K562 (cell line): Measurements from ENCODE around the gene IGSF21. TPM values are rescaled to one million over a fixed set of nuclear protein-coding genes. Genes with fewer than 3 reads are reported as not detected.

Experiments
- ATAC-seq: fragments of 200-7000 bp; cut with Tn5 transposase; 3 replicates; pipeline ENCODE4 v1.9.1; 2020; ENCODE audit warnings: moderate library complexity
- BruUV-seq: library from RNA; stranded (reverse); fragments of 400-500 nt; replicated peaks from 2 replicates; lab custom pipeline; 2021; lab: Mats Ljungman, UMichigan
- CTCF ChIA-PET: fragments of 300-600 bp; formaldehyde crosslinking; extraction: SDS; loops from one replicate; lab custom pipeline; 2021; ENCODE audit warnings: low intra/inter-chr PET ratio; lab: Yijun Ruan, JAX
- POLR2A ChIA-PET: fragments of 300-600, 350-650 bp; sonication (Branson Sonifier 250); formaldehyde crosslinking; extraction: SDS; loops from one replicate; lab custom pipeline; 2021; ENCODE audit warnings: antibody characterized with exemption, inconsistent platforms; lab: Yijun Ruan, JAX
- DNase-seq, 4 experiments: peaks; one replicate each; pipeline versions ENCODE4 v3.0.0 to v3.0.0-alpha.2; 2011 to 2018; ENCODE audit warnings: low spot score in 3 of 4, mixed read lengths in 3 of 4; ENCODE audit errors: extremely low read depth in 1 of 4
- FAIRE-seq: peaks from 2 replicates; lab custom pipeline; 2011; peaks lifted over from hg19 to GRCh38; lab: Jason Lieb, UNC
- H2AFZ ChIP-seq: 2 replicates; pipeline ENCODE4 v1.6.0; 2011; ENCODE audit warnings: low read depth, low read length, control low read depth, inconsistent platforms
- H3K27ac ChIP-seq: fragments of 200-600 bp; 3 replicates; pipeline ENCODE4 v1.8.0; 2011; ENCODE audit warnings: low read depth, mild to moderate bottlenecking, control low read depth, inconsistent platforms, low read length, moderate library complexity, mixed read lengths; ENCODE audit errors: extremely low read depth
- H3K27me3 ChIP-seq, 2 experiments: fragments of 300-600 bp in 1 of 2; 2 replicates in 1 of 2; 3 replicates in 1 of 2; pipeline versions ENCODE4 v1.6.0 to v1.8.0; 2011; ENCODE audit warnings: inconsistent platforms in 2 of 2, low read length in 2 of 2, mild to moderate bottlenecking in 1 of 2, mixed read lengths in 1 of 2, moderate library complexity in 1 of 2; ENCODE audit not compliant: control insufficient read depth in 2 of 2, insufficient read depth in 2 of 2
- H3K36me3 ChIP-seq: fragments of 300-600 bp; 3 replicates; pipeline ENCODE4 v1.8.0; 2011; ENCODE audit warnings: mild to moderate bottlenecking, low read length, inconsistent platforms; ENCODE audit not compliant: control insufficient read depth, insufficient read depth
- H3K4me1 ChIP-seq, 2 experiments: fragments of 200-600 bp in 1 of 2; replicated peaks in 1 of 2; 2 replicates in 1 of 2; 3 replicates in 1 of 2; pipeline versions ENCODE4 v1.5.1 to v1.8.0; 2011; ENCODE audit warnings: inconsistent platforms in 2 of 2, low read length in 2 of 2, mild to moderate bottlenecking in 1 of 2, mixed read lengths in 1 of 2, moderate library complexity in 1 of 2; ENCODE audit not compliant: control insufficient read depth in 2 of 2, insufficient read depth in 2 of 2
- H3K4me2 ChIP-seq: 2 replicates; pipeline ENCODE4 v1.6.1; 2011; ENCODE audit warnings: low read length, control low read depth, inconsistent platforms, mixed read lengths; ENCODE audit not compliant: insufficient read depth
- H3K4me3 ChIP-seq: fragments of 200-600 bp; sonication (generic), shearing (Covaris generic); 2 replicates; pipeline ENCODE4 v1.5.1; 2016; ENCODE audit warnings: control low read depth, inconsistent platforms
- H3K79me2 ChIP-seq: fragments of 200-600 bp; 3 replicates; pipeline ENCODE4 v1.8.0; 2011; ENCODE audit warnings: low read length, inconsistent platforms; ENCODE audit not compliant: control insufficient read depth, insufficient read depth
- H3K9ac ChIP-seq, 2 experiments: 2 replicates each; pipeline versions ENCODE4 v1.6.0 to v1.6.1; 2011; ENCODE audit warnings: low read depth in 2 of 2, low read length in 2 of 2, control low read depth in 1 of 2, inconsistent platforms in 1 of 2, mild to moderate bottlenecking in 1 of 2, mixed read lengths in 1 of 2; ENCODE audit not compliant: insufficient read depth in 1 of 2
- H3K9me1 ChIP-seq: one replicate; pipeline ENCODE4 v1.6.0; 2011; ENCODE audit warnings: inconsistent platforms, mild to moderate bottlenecking, low read length, moderate library complexity; ENCODE audit not compliant: control insufficient read depth, insufficient read depth
- H3K9me3 ChIP-seq: replicated peaks from 2 replicates; pipeline ENCODE4 v1.5.1; 2011; ENCODE audit warnings: low read depth, low read length, inconsistent platforms; ENCODE audit not compliant: control insufficient read depth, insufficient read depth
- H4K20me1 ChIP-seq: replicated peaks from 2 replicates; pipeline ENCODE4 v1.6.1; 2011; ENCODE audit warnings: low read length, inconsistent platforms, mixed read lengths; ENCODE audit not compliant: control insufficient read depth, insufficient read depth
- C11orf30 ChIP-seq: fragments of 450-650 bp; IDR thresholded peaks from 2 replicates; pipeline ENCODE4 v1.6.1; 2016; ENCODE audit warnings: low read depth, mild to moderate bottlenecking
- CCAR2 ChIP-seq: fragments of 200-400 bp; formaldehyde crosslinking; IDR thresholded peaks from 2 replicates; pipeline ENCODE4 v1.6.1; 2017; ENCODE audit warnings: mild to moderate bottlenecking, low read depth, low read length
- CHCHD3 ChIP-seq: fragments of 250-450 bp; sonication (Bioruptor Pico); IDR thresholded peaks from 2 replicates; pipeline ENCODE4 v2.1.2; 2022; ENCODE audit warnings: mild to moderate bottlenecking
- DDX20 ChIP-seq: fragments of 450-650 bp; IDR thresholded peaks from 2 replicates; pipeline ENCODE4 v1.6.1; 2016; ENCODE audit warnings: missing genetic modification characterization, low read depth, mild to moderate bottlenecking, missing compliant biosample characterization, moderate library complexity
- GTF2E2 ChIP-seq: fragments of 200-800 bp; sonication (Bioruptor generic); IDR thresholded peaks from 2 replicates; pipeline ENCODE4 v1.6.1; 2016; ENCODE audit warnings: missing genetic modification characterization, missing compliant biosample characterization
- HIVEP1 ChIP-seq: fragments of 250-450 bp; sonication (Bioruptor Pico); IDR thresholded peaks from 2 replicates; pipeline ENCODE4 v1.4.0; 2020; ENCODE audit warnings: mild to moderate bottlenecking
- IRF2 ChIP-seq: sonication (generic); formaldehyde crosslinking; IDR thresholded peaks from 2 replicates; pipeline ENCODE4 v1.8.1; 2022; ENCODE audit warnings: mild to moderate bottlenecking, missing genetic modification reagents
- KDM4B ChIP-seq, 2 experiments: fragments of 450-650 bp in 1 of 2; sonication (generic) in 1 of 2; IDR thresholded peaks; 2 replicates each; pipeline ENCODE4 v1.6.1; 2016 to 2017; ENCODE audit warnings: borderline replicate concordance in 2 of 2, antibody characterized with exemption in 1 of 2, low read depth in 1 of 2, mild to moderate bottlenecking in 1 of 2
- MAFG ChIP-seq: fragments of 450-650 bp; conservative IDR thresholded peaks from 2 replicates; pipeline ENCODE4 v1.6.1; 2016; ENCODE audit warnings: missing genetic modification characterization, missing compliant biosample characterization
- MAFK ChIP-seq: IDR thresholded peaks from 2 replicates; pipeline ENCODE4 v1.6.1; 2011; ENCODE audit warnings: low read length, improper control_type of control experiment
- MYBL2 ChIP-seq, 2 experiments: fragments of 450-650 bp in 1 of 2; sonication (generic) in 1 of 2; formaldehyde crosslinking in 1 of 2; IDR thresholded peaks; 2 replicates each; pipeline versions ENCODE4 v1.6.1 to v1.8.1; 2017 to 2022; ENCODE audit warnings: borderline replicate concordance in 1 of 2, inconsistent platforms in 1 of 2, low read depth in 1 of 2, mild to moderate bottlenecking in 1 of 2, missing genetic modification reagents in 1 of 2, moderate library complexity in 1 of 2
- NCOA6 ChIP-seq: fragments of 450-650 bp; IDR thresholded peaks from 2 replicates; pipeline ENCODE4 v1.6.1; 2017; ENCODE audit warnings: mild to moderate bottlenecking
- NCOR1 ChIP-seq: fragments of 450-650 bp; IDR thresholded peaks from 2 replicates; pipeline ENCODE4 v1.6.1; 2016; ENCODE audit warnings: mild to moderate bottlenecking, moderate library complexity
- NONO ChIP-seq, 2 experiments: fragments of 200-400 bp in 1 of 2; fragments of 450-650 bp in 1 of 2; formaldehyde crosslinking in 1 of 2; IDR thresholded peaks; 2 replicates each; pipeline ENCODE4 v1.6.1; 2017; ENCODE audit warnings: low read depth in 2 of 2, mild to moderate bottlenecking in 2 of 2, moderate library complexity in 2 of 2, low read length in 1 of 2
- NR1H2 ChIP-seq: sonication (generic); formaldehyde crosslinking; IDR thresholded peaks from 2 replicates; pipeline ENCODE4 v1.4.0; 2020; ENCODE audit warnings: mild to moderate bottlenecking, missing genetic modification reagents
- SIN3B ChIP-seq: fragments of 450-650 bp; IDR thresholded peaks from 2 replicates; pipeline ENCODE4 v1.6.1; 2017; ENCODE audit warnings: low read depth, mild to moderate bottlenecking, moderate library complexity
- TBL1XR1 ChIP-seq, 2 experiments: IDR thresholded peaks; 2 replicates each; pipeline ENCODE4 v1.6.1; 2012; ENCODE audit warnings: improper control_type of control experiment in 2 of 2, low read length in 2 of 2, mild to moderate bottlenecking in 1 of 2
- TCFL5 ChIP-seq: fragments of 250-450 bp; sonication (Bioruptor Pico); conservative IDR thresholded peaks from 2 replicates; pipeline ENCODE4 v1.6.1; 2021; ENCODE audit warnings: mild to moderate bottlenecking, moderate library complexity, matching md5 sums
- THRAP3 ChIP-seq: fragments of 450-650 bp; IDR thresholded peaks from 2 replicates; pipeline ENCODE4 v1.6.1; 2016; ENCODE audit warnings: mild to moderate bottlenecking, inconsistent platforms, borderline replicate concordance
- ZBTB34 ChIP-seq: fragments of 250-450 bp; sonication (Bioruptor Pico); IDR thresholded peaks from 2 replicates; pipeline ENCODE4 v1.8.0; 2021; ENCODE audit warnings: mild to moderate bottlenecking, moderate library complexity
- ZNF316 ChIP-seq: fragments of 450-650 bp; IDR thresholded peaks from 2 replicates; pipeline ENCODE4 v1.6.1; 2016
- WGBS: fragments of 100-300 bp; shearing (Covaris generic); methylation state at CpG from one replicate; pipeline ENCODE4 v1.1.6; 2016; ENCODE audit warnings: low coverage, mixed read lengths; ENCODE audit not compliant: insufficient coverage; ENCODE audit errors: missing lambda C conversion rate; 5-methylcytosine and 5-hydroxymethylcytosine counted together
- in situ Hi-C: fragments of 300-500 bp; cut with MboI; formaldehyde crosslinking; loops from 4 replicates; pipeline ENCODE4 v1.15.0; 2018; ENCODE audit warnings: inconsistent platforms, mixed read lengths
- intact Hi-C: fragments of 100-400 bp; cut with micrococcal nuclease; formaldehyde crosslinking; loops from 2 replicates; pipeline ENCODE4 v1.14.2; 2022
- polyA plus RNA-seq, 8 experiments: library from polyadenylated mRNA; depleted of rRNA in 4 of 8; stranded (reverse) in 5 of 8; unstranded in 3 of 8; fragments of >200 nt; fragmentation: Nextera tagmentation in 2 of 8; fragmentation: Illumina TruSeq in 1 of 8; extraction: Ambion mirVana in 2 of 8; extraction: Trizol in 1 of 8; gene quantifications; 2 replicates each; pipeline versions ENCODE4 v1.2.1 to v1.2.3, GENCODE V29; 2011 to 2014; ENCODE audit warnings: inconsistent platforms in 1 of 8, missing spikeins in 1 of 8
- total RNA-seq, 7 experiments: library from RNA; depleted of rRNA in 6 of 7; stranded (reverse); fragments of >200 nt in 6 of 7; fragmentation: Illumina TruSeq in 2 of 7; extraction: Trizol in 2 of 7; gene quantifications; 2 replicates each; pipeline versions ENCODE4 v1.2.1 to v1.2.3, GENCODE V29; 2011 to 2021; ENCODE audit warnings: low replicate concordance in 1 of 7

IGSF21 gene
- total and polyA plus RNA-seq, 9 of the 15 experiments (the other 6 are each of a cell fraction or from before 2014, with no cell fraction given): not detected

GRCh38 chr1:18326211-18326897, 218.8 kb downstream of the IGSF21 start (continued):
- TF ChIP-seq THRAP3: no peak

GRCh38 chr1:18327650-18328049, 220.1 kb downstream of the IGSF21 start:
- Histone ChIP-seq H2AFZ (no peak overlapping the region), H4K20me1 (no peaks in the 10 kb centered on the region), H3K9ac (no peak overlapping the region), H3K4me1 (no peaks in the 10 kb centered on the region), H3K9me1 (no peaks in the 10 kb centered on the region)
- BruUV-seq: no TSS peak
- intact Hi-C loops: loop anchor here (10.0 kb wide), 1 partner anchor 247 kb away; no protein-coding TSS in a partner anchor
- POLR2A ChIA-PET: no interaction called here
- no peak for ATAC-seq
- DNase-seq: no peak
- TF ChIP-seq TCFL5 (no peak), HIVEP1 (CRISPR knock-in tag) (no peak), SIN3B (no peak), ZBTB34 (CRISPR knock-in tag) (no peak), C11orf30 (peak; percentile 46; the same call in 1 of the 2 replicates), MAFK (0 out of 2 replicates have a peak, but pooled peaks have one; percentile 1), NR1H2 (CRISPR knock-in tag) (no peak), KDM4B (IDR thresholded peaks at IDR 0.05; ENCODE audit: borderline replicate concordance in 2 of 2, low read depth in 1 of 2) (no peak), TBL1XR1 (IDR thresholded peaks at IDR 0.05; ENCODE audit: low read length in 2 of 2) (no peak), CHCHD3 (CRISPR knock-in tag) (no peak), NCOR1 (no peak), NONO (IDR thresholded peaks at IDR 0.05; ENCODE audit: low read depth in 2 of 2, low read length in 1 of 2) (no peak), DDX20 (tag) (no peak), NCOA6 (no peak), GTF2E2 (tag) (no peak), MAFG (tag) (0 out of 2 replicates have a peak, but pooled peaks have one; percentile 18), ZNF316 (peak; percentile 76), IRF2 (CRISPR knock-in tag) (no peak), MYBL2 (IDR thresholded peaks at IDR 0.05; ENCODE audit: low read depth) (no peak), MYBL2 (CRISPR knock-in tag; IDR thresholded peaks at IDR 0.05; ENCODE audit: borderline replicate concordance) (no peak), CCAR2 (no peak)
- TF ChIP-seq, all 486 proteins: peak for 4
- Histone ChIP-seq H3K4me2 (no peak overlapping the region), H3K4me3 (no peak overlapping the region), H3K27ac (no peak overlapping the region), H3K79me2 (no peaks in the 10 kb centered on the region), H3K27me3 (peaks cover 0 to 29% of the 10 kb centered on the region in 2 experiments; a peak in 1 of 5 replicates), H3K36me3 (no peaks in the 10 kb centered on the region), H3K9me3 (no peaks in the 10 kb centered on the region)
- WGBS: 0% methylated on average over 2 of the region's 2 CpGs
- CTCF ChIA-PET: interaction anchor here (0.6 kb wide), 1 partner anchor 1030 kb away, joined by 3 read pairs; no protein-coding TSS in a partner anchor
- no peak for FAIRE-seq
- in situ Hi-C loops: no loop called here
